Central memory CD8-positive, alpha-beta T cell (primary cell): Measurements from ENCODE around the gene EPN1.
A peak's percentile ranks its signal among the peaks of the same experiment; 100 is the strongest.

Source experiments
- ATAC-seq: fragments of 150-1000 bp; cut with Tn5 transposase; replicated peaks from 2 replicates; pipeline ENCODE4 v1.10.0; 2022; ENCODE audit warnings: mild to moderate bottlenecking, moderate FRiP score, moderate number of reproducible peaks; ENCODE audit not compliant: poor library complexity, severe bottlenecking; ENCODE audit errors: extremely low read depth
- DNase-seq, 2 donors: peaks; one replicate each; pipeline ENCODE4 v3.0.0; 2021; ENCODE audit warnings: low spot score in 2 of 2
- H3K27ac Mint-ChIP-seq: one replicate; pipeline ENCODE4 v1.8.0; 2022; ENCODE audit warnings: low read depth, mild to moderate bottlenecking, moderate library complexity, mixed read lengths
- H3K27me3 Mint-ChIP-seq: one replicate; pipeline ENCODE4 v1.8.0; 2022; ENCODE audit warnings: mixed read lengths
- H3K36me3 Mint-ChIP-seq: one replicate; pipeline ENCODE4 v1.8.0; 2022; ENCODE audit warnings: mild to moderate bottlenecking, moderate library complexity, mixed read lengths; ENCODE audit not compliant: insufficient read depth
- H3K4me1 Mint-ChIP-seq: one replicate; pipeline ENCODE4 v1.8.0; 2022; ENCODE audit warnings: mixed read lengths
- H3K4me3 Mint-ChIP-seq: one replicate; pipeline ENCODE4 v1.8.0; 2022; ENCODE audit warnings: mild to moderate bottlenecking, moderate library complexity, mixed read lengths
- H3K9me3 Mint-ChIP-seq: one replicate; pipeline ENCODE4 v1.8.0; 2022; ENCODE audit warnings: mixed read lengths

Gene EPN1

GRCh38 chr19:55669418-55670279, 5.4 kb upstream of the EPN1 start:
- DNase-seq, result no peak
- no peak overlapping the region for H3K4me3 Mint-ChIP-seq
- peaks cover 69% of the 10 kb centered on the region for H3K36me3 Mint-ChIP-seq
- peak overlapping the region; percentile 46 for H3K27ac Mint-ChIP-seq
- ATAC-seq, result no peak
- H3K27me3 Mint-ChIP-seq, result no peaks in the 10 kb centered on the region
- no peaks in the 10 kb centered on the region for H3K9me3 Mint-ChIP-seq
- H3K4me1 Mint-ChIP-seq, result peaks cover 34% of the 10 kb centered on the region

DNA sequence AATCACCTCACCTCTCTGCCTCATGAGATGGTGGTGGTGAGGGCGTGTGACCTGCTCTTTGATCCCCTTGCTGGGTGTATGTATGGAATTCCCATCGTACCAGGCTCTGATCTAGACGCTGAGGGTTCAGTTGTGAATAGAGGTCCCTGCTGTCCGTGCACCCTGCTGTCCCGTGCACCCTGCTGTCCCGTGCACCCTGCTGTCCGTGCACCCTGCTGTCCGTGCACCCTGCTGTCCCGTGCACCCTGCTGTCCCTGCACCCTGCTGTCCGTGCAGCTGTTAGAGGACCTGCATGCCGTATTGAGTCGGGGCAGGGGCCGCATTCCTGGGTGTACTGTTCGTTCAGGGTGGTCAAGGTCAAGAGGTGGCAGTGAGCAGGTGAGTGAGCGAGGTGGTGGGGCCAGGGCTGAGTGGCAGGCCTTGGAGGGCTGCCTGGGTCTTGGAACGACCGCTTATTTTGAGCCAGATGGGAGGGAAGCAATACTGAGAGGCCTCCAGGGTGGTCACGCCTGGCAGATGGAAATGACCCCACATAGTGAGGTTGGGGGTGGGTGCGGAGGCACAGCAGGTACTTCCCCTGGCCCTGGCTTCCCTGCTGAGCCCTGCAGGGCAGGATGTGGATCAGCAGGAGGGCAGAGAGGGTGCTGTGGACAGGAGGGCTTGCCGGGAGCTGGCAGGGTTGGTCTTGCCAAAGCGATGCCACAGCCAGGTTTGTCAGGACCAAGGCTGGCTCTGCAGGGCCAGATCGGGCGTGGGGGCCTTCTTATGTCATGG, 4.6 kb upstream of the EPN1 start:
- DNase-seq, result no peak
- H3K36me3 Mint-ChIP-seq, result peaks cover 70% of the 10 kb centered on the region
- H3K4me3 Mint-ChIP-seq, result no peak overlapping the region
- H3K4me1 Mint-ChIP-seq, result peaks cover 37% of the 10 kb centered on the region
- peak overlapping the region; percentile 7 for H3K27ac Mint-ChIP-seq
- H3K27me3 Mint-ChIP-seq, result no peaks in the 10 kb centered on the region
- ATAC-seq, result no peak
- no peaks in the 10 kb centered on the region for H3K9me3 Mint-ChIP-seq

DNA sequence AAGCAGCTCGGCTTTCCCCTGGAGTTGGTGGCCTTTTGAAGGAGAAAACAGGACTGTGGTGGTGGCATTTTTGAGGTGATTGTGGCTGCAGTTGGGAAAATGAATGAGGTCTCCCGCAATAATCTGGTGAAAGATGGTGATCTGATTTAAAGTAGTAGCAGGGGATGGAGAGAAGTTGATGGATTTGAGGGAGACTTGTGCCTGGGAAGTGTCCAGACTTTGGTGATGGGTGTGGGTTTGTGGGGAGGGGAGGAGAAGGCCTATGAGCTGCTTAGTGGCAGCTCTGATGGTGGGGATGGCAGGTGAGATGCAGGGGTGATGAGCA, 4.0 kb upstream of the EPN1 start:
- Mint-ChIP-seq H3K27me3 (no peaks in the 10 kb centered on the region), H3K4me1 (peaks cover 42% of the 10 kb centered on the region), H3K4me3 (no peak overlapping the region), H3K27ac (peak overlapping the region; percentile 7), H3K9me3 (no peaks in the 10 kb centered on the region), H3K36me3 (peaks cover 68% of the 10 kb centered on the region)
- DNase-seq (no peak), ATAC-seq (no peak)

GRCh38 chr19:55672418-55672817, 2.6 kb upstream of the EPN1 start:
- ATAC-seq, result no peak
- H3K27ac Mint-ChIP-seq, result peak overlapping the region; percentile 38
- no peak for DNase-seq
- peaks cover 57% of the 10 kb centered on the region for H3K36me3 Mint-ChIP-seq
- H3K9me3 Mint-ChIP-seq, result no peaks in the 10 kb centered on the region
- no peaks in the 10 kb centered on the region for H3K27me3 Mint-ChIP-seq
- H3K4me1 Mint-ChIP-seq, result peaks cover 55% of the 10 kb centered on the region
- H3K4me3 Mint-ChIP-seq, result no peak overlapping the region

- H3K4me3 Mint-ChIP-seq, result no peak overlapping the region
Observed at GRCh38 chr19:55673465-55673864, 1.6 kb upstream of the EPN1 start.

DNA sequence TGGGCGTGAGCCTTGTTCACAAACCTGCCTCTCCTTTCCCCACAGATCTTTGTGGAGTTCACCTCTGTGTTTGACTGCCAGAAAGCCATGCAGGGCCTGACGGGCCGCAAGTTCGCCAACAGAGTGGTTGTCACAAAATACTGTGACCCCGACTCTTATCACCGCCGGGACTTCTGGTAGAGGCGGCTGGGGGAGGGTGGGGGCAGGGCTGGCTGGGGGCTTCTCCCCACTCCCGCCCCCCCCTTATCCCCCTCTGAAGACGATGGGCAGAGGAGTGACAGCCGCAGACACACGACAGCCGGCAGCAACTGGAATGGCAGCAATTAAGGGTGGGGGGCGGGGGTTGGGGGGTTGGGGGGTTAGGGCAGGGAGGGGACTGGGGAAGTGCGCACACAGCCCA, 1.1 kb upstream of the EPN1 start:
- Mint-ChIP-seq H3K4me1 (peaks cover 68% of the 10 kb centered on the region), H3K4me3 (peak overlapping the region; percentile 99), H3K36me3 (peaks cover 54% of the 10 kb centered on the region), H3K9me3 (no peaks in the 10 kb centered on the region), H3K27ac (peak overlapping the region; percentile 99), H3K27me3 (no peaks in the 10 kb centered on the region)
- no peak for ATAC-seq
- DNase-seq, result no peak

More at GRCh38 chr19:55673465-55673864, 1.6 kb upstream of the EPN1 start:
- no peak for DNase-seq
- H3K36me3 Mint-ChIP-seq, result peaks cover 55% of the 10 kb centered on the region
- no peak for ATAC-seq
- peak overlapping the region; percentile 69 for H3K27ac Mint-ChIP-seq
- no peaks in the 10 kb centered on the region for H3K9me3 Mint-ChIP-seq
- H3K27me3 Mint-ChIP-seq, result no peaks in the 10 kb centered on the region
- peaks cover 63% of the 10 kb centered on the region for H3K4me1 Mint-ChIP-seq

DNA sequence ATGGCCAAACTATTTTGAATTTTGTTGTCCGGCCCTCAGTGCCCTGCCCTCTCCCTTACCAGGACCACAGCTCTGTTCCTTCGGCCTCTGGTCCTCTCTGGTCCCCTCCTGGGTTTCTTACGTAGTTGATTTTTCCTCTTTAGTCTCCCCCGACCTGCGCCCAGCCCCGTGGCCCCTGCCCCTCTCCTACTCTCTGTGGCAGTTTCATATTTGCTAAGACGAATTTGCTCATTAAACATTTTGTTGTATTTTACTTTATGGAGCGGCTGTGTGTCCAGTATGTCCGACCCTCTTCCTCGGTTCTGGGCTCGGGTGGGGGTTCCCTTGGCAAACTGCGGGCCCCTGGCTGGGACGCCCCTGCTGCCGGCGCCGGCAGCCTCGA, 576 bp upstream of the EPN1 start:
- peaks cover 50% of the 10 kb centered on the region for H3K36me3 Mint-ChIP-seq
- no peaks in the 10 kb centered on the region for H3K9me3 Mint-ChIP-seq
- no peaks in the 10 kb centered on the region for H3K27me3 Mint-ChIP-seq
- ATAC-seq (no peak), DNase-seq (no peak)
- H3K27ac Mint-ChIP-seq, result peak overlapping the region; percentile 99
- peaks cover 66% of the 10 kb centered on the region for H3K4me1 Mint-ChIP-seq
- H3K4me3 Mint-ChIP-seq, result peak overlapping the region; percentile 99

DNA sequence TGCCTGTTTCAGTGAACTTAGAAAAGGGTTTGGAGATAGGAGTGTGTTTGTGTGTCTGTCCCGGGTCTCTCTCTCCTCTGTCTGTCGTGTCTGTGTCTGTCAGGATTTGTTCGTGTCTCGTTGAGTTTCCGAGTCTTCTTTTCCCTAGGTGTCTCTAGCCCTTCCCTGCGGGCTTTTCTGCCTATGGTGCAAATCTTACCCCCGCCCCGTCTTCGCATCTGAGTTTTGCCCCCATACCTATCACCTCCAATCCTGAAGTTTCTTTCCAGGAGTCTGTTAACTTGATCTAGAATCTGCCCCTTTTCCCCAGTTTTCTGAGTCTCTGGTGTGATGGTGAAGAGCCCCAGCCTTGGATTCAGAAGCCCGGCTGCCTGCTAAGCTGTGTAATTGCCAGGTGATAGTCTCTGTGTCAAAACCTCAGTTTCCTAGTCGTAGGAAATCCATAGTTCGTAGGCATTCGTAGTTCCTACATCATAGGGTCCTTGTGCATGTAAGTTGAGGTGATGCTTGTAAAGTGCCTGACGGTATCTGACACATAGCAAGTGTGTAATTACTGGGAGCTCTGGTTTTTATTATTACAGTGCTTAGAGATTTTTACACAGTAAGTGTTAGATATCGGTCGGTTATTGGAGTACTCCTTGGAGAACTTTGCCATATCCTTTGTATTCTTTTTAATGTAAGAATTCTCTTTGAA, 782 bp downstream of the EPN1 start:
- Mint-ChIP-seq H3K36me3 (peaks cover 44% of the 10 kb centered on the region), H3K9me3 (no peaks in the 10 kb centered on the region), H3K27me3 (no peaks in the 10 kb centered on the region), H3K4me3 (peak overlapping the region; percentile 99), H3K4me1 (peaks cover 67% of the 10 kb centered on the region), H3K27ac (peak overlapping the region; percentile 99)
- DNase-seq, result no peak
- ATAC-seq, result no peak

DNA sequence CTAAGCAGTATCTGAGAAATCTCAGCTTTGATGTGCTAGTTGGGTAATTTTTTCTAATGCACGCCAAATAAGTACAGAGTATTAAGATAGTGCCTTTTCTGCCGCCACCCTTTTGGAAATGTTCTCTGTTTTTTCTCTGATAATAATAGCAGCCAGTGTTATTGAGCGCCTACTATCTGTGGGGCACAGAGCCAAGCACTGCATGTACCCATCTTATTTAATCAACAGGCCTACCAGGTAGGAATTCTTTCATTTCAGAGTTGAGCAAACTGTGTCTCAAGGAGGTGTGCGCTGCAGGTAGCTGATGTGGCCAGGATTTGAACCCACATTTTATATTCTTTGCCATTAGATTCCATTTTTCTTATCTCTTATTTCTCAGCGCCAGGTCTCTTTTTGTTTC, 1.4 kb downstream of the EPN1 start:
- peak overlapping the region; percentile 99 for H3K4me3 Mint-ChIP-seq
- no peaks in the 10 kb centered on the region for H3K27me3 Mint-ChIP-seq
- peaks cover 42% of the 10 kb centered on the region for H3K36me3 Mint-ChIP-seq
- H3K4me1 Mint-ChIP-seq, result peaks cover 62% of the 10 kb centered on the region
- ATAC-seq, result no peak
- no peak for DNase-seq
- no peaks in the 10 kb centered on the region for H3K9me3 Mint-ChIP-seq
- peak overlapping the region; percentile 99 for H3K27ac Mint-ChIP-seq

- ATAC-seq, result no peak
Observed at GRCh38 chr19:55676889-55677505, 2.0 kb downstream of the EPN1 start.

DNA sequence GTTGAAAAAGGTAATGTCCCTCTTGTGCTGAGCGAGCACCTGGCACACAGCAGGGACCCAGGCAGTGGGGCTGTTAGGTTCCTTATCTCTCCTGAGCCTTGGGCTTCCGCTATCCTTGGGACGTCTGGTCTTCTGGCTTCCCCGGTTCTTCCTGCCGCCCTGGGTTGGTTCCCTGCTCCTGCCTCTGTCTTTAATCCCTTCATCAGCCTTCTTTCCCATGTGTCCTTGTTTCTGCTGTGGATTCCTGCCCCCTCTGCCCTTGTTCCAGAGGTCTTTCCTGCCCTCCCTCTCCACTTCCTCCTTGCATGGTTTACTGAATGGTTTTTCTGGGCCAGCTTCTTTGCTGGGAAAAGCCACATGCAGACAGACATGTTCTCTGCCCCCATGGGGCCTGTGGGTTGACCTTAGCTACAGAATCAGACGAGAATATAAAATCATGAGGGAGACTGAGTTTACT, 2.6 kb downstream of the EPN1 start:
- ATAC-seq, result no peak
- H3K36me3 Mint-ChIP-seq, result peaks cover 35% of the 10 kb centered on the region
- peaks cover 60% of the 10 kb centered on the region for H3K4me1 Mint-ChIP-seq
- no peak for DNase-seq
- peak overlapping the region; percentile 99 for H3K4me3 Mint-ChIP-seq
- H3K27ac Mint-ChIP-seq, result no peak overlapping the region
- H3K27me3 Mint-ChIP-seq, result no peaks in the 10 kb centered on the region
- no peaks in the 10 kb centered on the region for H3K9me3 Mint-ChIP-seq

More at GRCh38 chr19:55676889-55677505, 2.0 kb downstream of the EPN1 start:
- Mint-ChIP-seq H3K4me1 (peaks cover 60% of the 10 kb centered on the region), H3K4me3 (peak overlapping the region; percentile 99), H3K27me3 (no peaks in the 10 kb centered on the region), H3K27ac (peak overlapping the region; percentile 99), H3K9me3 (no peaks in the 10 kb centered on the region), H3K36me3 (peaks cover 39% of the 10 kb centered on the region)
- DNase-seq, result no peak

- Mint-ChIP-seq H3K4me1 (peaks cover 60% of the 10 kb centered on the region), H3K9me3 (no peaks in the 10 kb centered on the region), H3K27me3 (no peaks in the 10 kb centered on the region), H3K4me3 (peak overlapping the region; percentile 99), H3K36me3 (peaks cover 31% of the 10 kb centered on the region), H3K27ac (no peak overlapping the region)
- ATAC-seq (no peak), DNase-seq (no peak)
Observed at GRCh38 chr19:55678121-55678671, 3.2 kb downstream of the EPN1 start.
